Osteoblast (primary cell): ENCODE results near the gene KIF21B. TPM values are rescaled to one million over a fixed set of nuclear protein-coding genes. Genes with fewer than 3 reads are reported as not detected.

ENCODE experiments used
- DNase-seq: peaks from one replicate; pipeline ENCODE4 v3.0.0; 2011; ENCODE audit warnings: low spot score, mixed read lengths; ENCODE audit not compliant: insufficient read length; ENCODE audit errors: missing footprints
- H2AFZ ChIP-seq: 2 replicates; pipeline ENCODE4 v1.6.0; 2011; ENCODE audit warnings: mild to moderate bottlenecking, low read length
- H3K27ac ChIP-seq: 2 replicates; pipeline ENCODE4 v1.5.1; 2011; ENCODE audit warnings: mild to moderate bottlenecking, low read depth, low read length, moderate library complexity
- H3K27me3 ChIP-seq: 2 replicates; pipeline ENCODE4 v1.6.0; 2012; ENCODE audit warnings: mild to moderate bottlenecking, control low read depth, inconsistent platforms, low read length, moderate library complexity; ENCODE audit not compliant: insufficient read depth
- H3K36me3 ChIP-seq: 2 replicates; pipeline ENCODE4 v1.5.1; 2011; ENCODE audit warnings: mild to moderate bottlenecking, low read length, control low read depth, moderate library complexity; ENCODE audit not compliant: insufficient read depth
- H3K4me1 ChIP-seq: 2 replicates; pipeline ENCODE4 v1.5.1; 2011; ENCODE audit warnings: mild to moderate bottlenecking, low read length, control low read depth, moderate library complexity; ENCODE audit not compliant: insufficient read depth
- H3K4me2 ChIP-seq: 2 replicates; pipeline ENCODE4 v1.6.0; 2011; ENCODE audit warnings: mild to moderate bottlenecking, low read length; ENCODE audit not compliant: insufficient read depth
- H3K4me3 ChIP-seq: fragments of 200-600 bp; sonication (generic); 3 replicates; pipeline ENCODE4 v1.5.1; 2012; ENCODE audit warnings: mild to moderate bottlenecking, low read length, inconsistent platforms; ENCODE audit not compliant: insufficient read depth
- H3K79me2 ChIP-seq: 2 replicates; pipeline ENCODE4 v1.6.0; 2012; ENCODE audit warnings: mild to moderate bottlenecking, low read length, control low read depth, inconsistent platforms; ENCODE audit not compliant: insufficient read depth
- H3K9me3 ChIP-seq: 2 replicates; pipeline ENCODE4 v1.5.1; 2011; ENCODE audit warnings: low read depth, low read length, control low read depth
- H4K20me1 ChIP-seq: 2 replicates; pipeline ENCODE4 v1.6.0; 2012; ENCODE audit warnings: mild to moderate bottlenecking, low read length, control low read depth; ENCODE audit not compliant: insufficient read depth
- total RNA-seq: library from RNA; depleted of rRNA; stranded (reverse); fragments of >200 nt; gene quantifications from 2 replicates; pipeline ENCODE4 v1.2.3, GENCODE V29; 2012
- TF ChIP-seq, protein P1 (sequence below): IDR thresholded peaks from 2 replicates; pipeline ENCODE4 v1.5.1; 2011; ENCODE audit warnings: mild to moderate bottlenecking, low read depth, low read length, moderate library complexity; ENCODE audit errors: extremely low read depth

KIF21B gene
- total RNA-seq, 1 donor, result under 0.01 TPM

DNA sequence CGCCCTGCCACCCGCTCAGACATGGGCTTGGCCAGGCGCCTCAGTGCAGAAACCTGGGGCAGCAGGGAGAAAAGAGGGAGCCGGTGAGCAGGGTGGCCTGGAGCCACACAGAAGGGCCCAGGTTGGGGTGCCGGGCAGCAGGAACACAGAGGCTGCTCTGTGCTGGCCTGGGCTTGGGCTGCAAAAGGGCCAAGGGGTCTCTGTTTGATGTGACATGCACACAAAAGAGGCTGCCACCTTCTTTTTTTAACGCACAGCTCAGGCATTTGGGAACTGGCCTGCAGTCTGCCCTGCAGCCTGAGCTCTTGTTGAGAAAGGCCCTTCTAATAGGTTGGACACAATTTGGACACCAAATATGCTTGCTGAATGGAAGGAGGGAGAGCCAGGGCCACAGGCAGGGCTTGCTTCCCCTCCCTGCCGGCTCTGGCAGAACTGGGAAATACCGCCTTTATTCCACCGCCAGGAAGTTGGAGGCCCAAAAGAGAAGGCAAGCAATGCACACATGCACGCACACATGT lies 32.4 kb downstream of the KIF21B start:
- Histone ChIP-seq H3K9me3 (no peaks in the 10 kb centered on the region), H3K27ac (no peak overlapping the region), H3K27me3 (no peaks in the 10 kb centered on the region), H3K4me1 (no peaks in the 10 kb centered on the region), H3K79me2 (no peaks in the 10 kb centered on the region), H3K4me3 (no peak overlapping the region), H3K36me3 (no peaks in the 10 kb centered on the region), H3K4me2 (no peak overlapping the region), H2AFZ (no peak overlapping the region), H4K20me1 (no peaks in the 10 kb centered on the region)
- no peak for DNase-seq
- TF ChIP-seq, protein P1, sequence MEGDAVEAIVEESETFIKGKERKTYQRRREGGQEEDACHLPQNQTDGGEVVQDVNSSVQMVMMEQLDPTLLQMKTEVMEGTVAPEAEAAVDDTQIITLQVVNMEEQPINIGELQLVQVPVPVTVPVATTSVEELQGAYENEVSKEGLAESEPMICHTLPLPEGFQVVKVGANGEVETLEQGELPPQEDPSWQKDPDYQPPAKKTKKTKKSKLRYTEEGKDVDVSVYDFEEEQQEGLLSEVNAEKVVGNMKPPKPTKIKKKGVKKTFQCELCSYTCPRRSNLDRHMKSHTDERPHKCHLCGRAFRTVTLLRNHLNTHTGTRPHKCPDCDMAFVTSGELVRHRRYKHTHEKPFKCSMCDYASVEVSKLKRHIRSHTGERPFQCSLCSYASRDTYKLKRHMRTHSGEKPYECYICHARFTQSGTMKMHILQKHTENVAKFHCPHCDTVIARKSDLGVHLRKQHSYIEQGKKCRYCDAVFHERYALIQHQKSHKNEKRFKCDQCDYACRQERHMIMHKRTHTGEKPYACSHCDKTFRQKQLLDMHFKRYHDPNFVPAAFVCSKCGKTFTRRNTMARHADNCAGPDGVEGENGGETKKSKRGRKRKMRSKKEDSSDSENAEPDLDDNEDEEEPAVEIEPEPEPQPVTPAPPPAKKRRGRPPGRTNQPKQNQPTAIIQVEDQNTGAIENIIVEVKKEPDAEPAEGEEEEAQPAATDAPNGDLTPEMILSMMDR, result no peak

DNA sequence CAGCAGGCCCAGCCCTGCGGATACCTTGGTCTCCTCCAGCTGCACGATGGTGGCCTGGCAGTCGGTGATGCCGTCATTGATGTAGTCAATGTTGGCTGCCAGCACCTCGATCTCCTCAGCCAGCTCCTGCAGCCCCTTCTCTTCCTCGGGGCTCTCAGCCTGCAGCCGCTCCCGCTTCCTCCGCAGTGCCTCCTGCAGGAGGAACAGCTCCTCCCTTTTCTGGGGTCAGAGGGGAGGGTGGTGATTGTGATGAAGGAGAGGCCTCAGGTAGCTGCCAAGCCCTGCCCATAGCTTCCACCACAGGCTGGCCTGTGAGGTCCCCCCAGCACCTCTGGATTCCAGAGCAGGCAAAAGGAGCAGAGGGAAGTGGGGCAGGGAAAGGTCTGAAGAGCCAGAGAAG lies 33.4 kb downstream of the KIF21B start:
- DNase-seq, result no peak
- TF ChIP-seq, protein P1, result no peak
- no peaks in the 10 kb centered on the region for H3K79me2 ChIP-seq
- H3K36me3 ChIP-seq, result no peaks in the 10 kb centered on the region
- no peaks in the 10 kb centered on the region for H4K20me1 ChIP-seq
- no peaks in the 10 kb centered on the region for H3K4me1 ChIP-seq
- H3K4me3 ChIP-seq, result no peak overlapping the region
- no peaks in the 10 kb centered on the region for H3K9me3 ChIP-seq
- no peak overlapping the region for H2AFZ ChIP-seq
- no peaks in the 10 kb centered on the region for H3K27me3 ChIP-seq
- H3K4me2 ChIP-seq, result no peak overlapping the region
- no peak overlapping the region for H3K27ac ChIP-seq

- no peaks in the 10 kb centered on the region for H3K36me3 ChIP-seq
- H3K9me3 ChIP-seq, result no peaks in the 10 kb centered on the region
- DNase-seq, result no peak
- no peaks in the 10 kb centered on the region for H3K79me2 ChIP-seq
- H2AFZ ChIP-seq, result no peak overlapping the region
- no peaks in the 10 kb centered on the region for H3K27me3 ChIP-seq
- H3K27ac ChIP-seq, result no peak overlapping the region
- H3K4me3 ChIP-seq, result no peak overlapping the region
- TF ChIP-seq, protein P1, result no peak
- no peak overlapping the region for H3K4me2 ChIP-seq
- H4K20me1 ChIP-seq, result no peaks in the 10 kb centered on the region
- no peaks in the 10 kb centered on the region for H3K4me1 ChIP-seq
Measured at GRCh38 chr1:200989337-200989736, 34.2 kb downstream of the KIF21B start.

- Histone ChIP-seq H3K4me3 (no peak overlapping the region), H3K27ac (no peak overlapping the region), H4K20me1 (no peaks in the 10 kb centered on the region), H3K4me2 (no peak overlapping the region), H2AFZ (no peak overlapping the region), H3K4me1 (no peaks in the 10 kb centered on the region), H3K36me3 (no peaks in the 10 kb centered on the region), H3K27me3 (no peaks in the 10 kb centered on the region), H3K79me2 (no peaks in the 10 kb centered on the region), H3K9me3 (no peaks in the 10 kb centered on the region)
- no peak for DNase-seq
- TF ChIP-seq, protein P1, result no peak
Measured at GRCh38 chr1:200988693-200989092, 34.8 kb downstream of the KIF21B start.
